ENCODE measurements around the gene SLC15A1.

DNA sequence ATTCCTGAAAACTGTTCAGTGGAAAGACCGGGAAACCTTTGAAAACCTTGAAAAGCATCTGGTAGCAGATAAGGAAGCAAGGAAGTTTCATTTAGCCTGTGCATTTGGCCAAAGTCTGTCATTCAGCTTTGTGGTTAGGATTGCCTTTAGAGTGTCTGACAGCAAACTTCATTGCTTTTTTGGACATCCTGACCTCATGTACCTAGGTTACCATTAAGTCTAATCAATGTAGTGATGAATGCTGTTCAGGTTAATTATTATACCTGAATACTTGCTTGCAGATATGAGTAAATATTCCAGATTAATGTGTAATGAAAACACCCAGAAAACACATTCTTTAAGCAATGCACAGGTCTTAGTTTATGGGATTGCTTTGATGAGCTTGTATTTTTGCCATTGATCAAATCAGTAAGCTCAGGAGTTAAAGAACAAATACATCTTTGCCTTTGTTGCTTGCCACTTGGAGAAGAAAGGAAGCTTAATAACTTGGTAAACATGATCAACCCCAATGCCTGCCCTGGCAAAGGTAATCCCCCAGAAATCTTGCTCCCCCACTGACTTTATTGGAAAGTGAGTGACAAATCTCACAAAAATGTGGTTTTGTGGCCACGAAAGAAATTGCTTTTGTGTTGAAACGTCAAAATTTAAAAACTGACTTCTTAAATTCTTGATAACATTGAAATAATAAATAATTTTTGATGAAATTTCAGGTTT is 87.4 kb downstream of the SLC15A1 start:
- TF ChIP-seq CTCF (IDR thresholded peaks at IDR 0.05), result no peak
- TF ChIP-seq POLR2A (IDR thresholded peaks at IDR 0.05), result no peak
- TF ChIP-seq POLR2AphosphoS5 (IDR thresholded peaks at IDR 0.05), result no peak
